A549 treated with CORT108297 at 1 μM for 4 hours (cell line): Measurements from ENCODE around the gene SGO2. TPM values are rescaled to one million over a fixed set of nuclear protein-coding genes. Genes with fewer than 3 reads are reported as not detected.

Experiments
- total RNA-seq: library from RNA; stranded (reverse); fragments of 200-300 nt; extraction: Qiagen RNA extraction; gene quantifications from 5 replicates; pipeline ENCODE4 v1.2.3, GENCODE V29; 2022

SGO2 gene
- total RNA-seq = 11.9 to 16.2 TPM (median 13.7 TPM) in 5 replicates

GRCh38 chr2:200525882-200526651 lies at the start of gene SGO2:
Gene SGO2 (plus strand): TSS chr2:200526207. CDS start chr2:200532976, 6,769 bp downstream.

DNA sequence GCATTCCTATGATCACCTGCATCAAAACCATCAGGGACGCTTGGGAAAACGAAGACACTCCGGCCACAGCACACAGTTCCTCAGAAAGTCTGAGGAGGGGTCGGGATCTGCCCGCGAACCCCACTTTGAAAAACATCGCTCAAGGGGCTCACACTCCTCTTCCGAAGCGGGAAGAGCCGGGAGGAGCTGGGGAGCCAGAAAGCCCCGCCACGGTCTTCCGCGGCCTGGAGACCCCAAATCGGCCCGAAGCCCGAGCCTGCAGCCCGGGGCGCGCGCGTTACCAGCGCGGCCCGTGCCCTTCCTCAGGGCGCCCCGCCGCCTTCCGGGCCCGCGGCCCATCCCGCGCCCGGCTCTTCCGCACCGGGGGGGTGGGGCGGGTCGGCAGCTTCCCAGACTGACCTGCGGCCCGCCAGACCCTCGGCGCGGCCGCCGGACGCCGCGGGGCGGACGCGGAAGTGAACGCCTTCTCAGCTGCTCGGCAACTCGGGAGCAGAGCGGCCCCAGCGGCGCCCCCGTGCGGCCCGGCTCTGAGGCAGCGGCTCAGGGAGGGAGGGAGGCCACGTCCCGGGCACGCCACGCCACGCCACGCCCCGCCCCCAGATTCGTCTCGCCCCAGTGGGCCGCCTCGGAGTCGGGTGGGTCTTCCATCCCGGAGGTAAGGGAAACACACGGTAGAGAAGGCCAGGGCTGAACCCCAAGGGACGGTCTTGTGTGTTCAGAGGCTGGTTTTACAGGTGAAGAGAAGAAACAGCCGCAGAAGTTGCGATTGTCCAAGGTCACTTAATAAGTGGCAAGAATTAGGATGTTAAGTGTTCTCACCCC lies 16.2 kb upstream of the SGO2 start, which contains the start of gene KCTD18:
Gene KCTD18 (minus strand): TSS at position 457 of the 822 bp plus-strand sequence. CDS start 3,052 bp downstream, outside the sequence.

DNA sequence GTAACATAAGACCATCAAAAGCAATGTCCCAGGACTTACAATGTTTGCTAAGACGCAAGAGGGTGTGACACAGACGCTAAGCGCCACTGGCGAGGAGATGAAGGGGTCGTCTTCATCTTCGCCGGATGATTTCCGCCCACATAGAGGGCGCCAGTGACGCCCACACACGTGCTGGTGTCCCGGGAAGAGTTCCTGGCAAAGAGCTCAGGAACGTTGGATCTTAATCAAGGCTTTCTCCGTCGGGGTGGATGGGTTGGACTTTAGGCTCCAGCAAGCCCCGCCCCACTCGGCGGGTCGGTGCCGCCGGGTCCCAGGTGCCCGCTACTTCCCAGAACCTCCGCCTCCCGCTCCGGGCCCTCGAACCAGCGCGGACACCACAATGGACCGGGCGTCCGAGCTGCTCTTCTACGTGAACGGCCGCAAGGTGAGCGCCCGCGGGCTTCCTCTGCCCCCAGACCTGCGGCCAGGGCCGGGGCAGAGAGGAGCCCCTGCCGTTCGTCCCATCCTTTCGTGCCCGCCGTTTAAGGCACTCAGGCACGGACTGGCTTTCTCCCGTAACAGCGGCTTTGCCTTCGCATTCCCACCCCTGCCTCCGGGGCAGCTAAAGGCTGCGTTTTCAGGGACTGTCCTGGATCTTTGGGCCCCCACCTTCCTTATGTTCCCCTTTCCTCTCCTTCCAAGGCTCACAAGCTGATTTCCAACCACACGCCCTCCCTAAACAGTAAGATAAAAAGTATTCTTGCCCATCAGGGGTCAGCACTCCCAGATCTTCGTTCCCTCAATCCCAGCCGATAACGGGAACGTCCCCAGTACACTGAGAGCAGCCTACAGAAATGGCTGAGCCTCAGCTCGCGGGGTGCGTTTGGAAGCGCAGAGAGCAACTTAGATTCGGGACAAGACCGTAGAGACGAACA lies 60.0 kb downstream of the SGO2 start, which contains the start of gene AOX1:
Gene AOX1 (plus strand): TSS at position 285 of the 914 bp plus-strand sequence. CDS start 95 bp downstream, at position 380.

Other genes with a start within 250 kb of the SGO2 start
- 122 to 135 TPM (median 132 TPM) in 5 replicates for gene SPATS2L, start 219.5 kb upstream of the SGO2 start, total RNA-seq
- 8.6 to 11.0 TPM (median 9.6 TPM) in 5 replicates for gene KCTD18, start 16.1 kb upstream of the SGO2 start, total RNA-seq
- 2.8 to 4.2 TPM (median 3.5 TPM) in 5 replicates for gene AOX1, start 59.8 kb downstream of the SGO2 start, total RNA-seq